Activated CD4-positive, alpha-beta T cell treated with anti-CD3 and anti-CD28 coated beads, Interleukin-2, amount 50 U/mL, for 48 hours (primary cell): ENCODE results near the gene TMEM130.

Experiments used
- DNase-seq, 2 experiments: peaks; one replicate each; pipeline ENCODE4 v3.0.0-alpha.2; 2020

Gene TMEM130

GRCh38 chr7:98869597-98870120 is at the start of gene TMEM130:
Gene TMEM130, minus strand, starts transcription at chr7:98870014. Its CDS starts 153 bp downstream, at chr7:98869861.
- no peak for DNase-seq

- DNase-seq, result no peak
These were observed 47.5 kb upstream of the TMEM130 start for GRCh38 chr7:98917331-98917730.

GRCh38 chr7:98913612-98914011 is 43.8 kb upstream of the TMEM130 start:
- no peak for DNase-seq

GRCh38 chr7:98913026-98913425 is 43.2 kb upstream of the TMEM130 start:
- no peak for DNase-seq

GRCh38 chr7:98911916-98912315 is 42.1 kb upstream of the TMEM130 start:
- DNase-seq, result no peak

- DNase-seq, result no peak
These were observed 40.6 kb upstream of the TMEM130 start for GRCh38 chr7:98910427-98910826.

GRCh38 chr7:98909487-98909886 is 39.7 kb upstream of the TMEM130 start:
- DNase-seq, result no peak

GRCh38 chr7:98908585-98908984 is 38.8 kb upstream of the TMEM130 start:
- DNase-seq, result no peak

- no peak for DNase-seq
These were observed 37.8 kb upstream of the TMEM130 start for GRCh38 chr7:98907570-98907969.

GRCh38 chr7:98903246-98903645 is 33.4 kb upstream of the TMEM130 start:
- no peak for DNase-seq

- no peak for DNase-seq
These were observed 32.7 kb upstream of the TMEM130 start for GRCh38 chr7:98902523-98902922.

- no peak for DNase-seq
These were observed 31.0 kb upstream of the TMEM130 start for GRCh38 chr7:98900815-98901214.

- DNase-seq, result no peak
These were observed 30.0 kb upstream of the TMEM130 start for GRCh38 chr7:98899816-98900215.

GRCh38 chr7:98892609-98893008 is 22.8 kb upstream of the TMEM130 start:
- DNase-seq, result no peak

- DNase-seq, result no peak
These were observed 17.2 kb upstream of the TMEM130 start for GRCh38 chr7:98887038-98887437.

GRCh38 chr7:98884416-98884815 is 14.6 kb upstream of the TMEM130 start:
- DNase-seq, result no peak

GRCh38 chr7:98881561-98882315 is 11.9 kb upstream of the TMEM130 start:
- peak in 1 of 2 experiments; percentile 17 for DNase-seq

GRCh38 chr7:98880485-98880884 is 10.7 kb upstream of the TMEM130 start:
- no peak for DNase-seq

- DNase-seq, result no peak
These were observed 10.1 kb upstream of the TMEM130 start for GRCh38 chr7:98879979-98880315.

- peak; percentile 57 to 66 for DNase-seq
These were observed 9.6 kb upstream of the TMEM130 start for GRCh38 chr7:98879198-98879978.

GRCh38 chr7:98878365-98879197 is 8.8 kb upstream of the TMEM130 start, which contains the start of gene TRRAP:
Gene TRRAP, plus strand, starts transcription at chr7:98878532. Its CDS starts 2,619 bp downstream, at chr7:98881151.
- DNase-seq, result peak; percentile 75 to 80

- no peak for DNase-seq
These were observed 8.0 kb upstream of the TMEM130 start for GRCh38 chr7:98877692-98878364.
